Measurements from ENCODE around the gene TMEM115.

GRCh38 chr3:50405249-50405648, 45.9 kb upstream of the TMEM115 start:
- TF ChIP-seq CTCF (IDR thresholded peaks at IDR 0.05): no peak
- TF ChIP-seq ZFX (IDR thresholded peaks at IDR 0.05; ENCODE audit: borderline replicate concordance): no peak

Measured in 22Rv1 (cell line).